GM19239 (cell line): Measurements from ENCODE around the gene CCL11.

Source experiments
- DNase-seq: peaks from one replicate; pipeline ENCODE4 v3.0.0; 2011; ENCODE audit warnings: low spot score; ENCODE audit not compliant: insufficient read length
- FAIRE-seq: peaks from 2 replicates; lab custom pipeline; 2011; peaks lifted over from hg19 to GRCh38; lab: Jason Lieb, UNC

The CCL11 gene

GRCh38 chr17:34285286-34285792, at the start of gene CCL11:
TSS of gene CCL11 (plus strand) at chr17:34285742. CDS start at chr17:34285809, 67 bp downstream.
- DNase-seq (no peak), FAIRE-seq (no peak)

GRCh38 chr17:34236281-34236892, 49.2 kb upstream of the CCL11 start:
- FAIRE-seq (no peak), DNase-seq (no peak)

DNA sequence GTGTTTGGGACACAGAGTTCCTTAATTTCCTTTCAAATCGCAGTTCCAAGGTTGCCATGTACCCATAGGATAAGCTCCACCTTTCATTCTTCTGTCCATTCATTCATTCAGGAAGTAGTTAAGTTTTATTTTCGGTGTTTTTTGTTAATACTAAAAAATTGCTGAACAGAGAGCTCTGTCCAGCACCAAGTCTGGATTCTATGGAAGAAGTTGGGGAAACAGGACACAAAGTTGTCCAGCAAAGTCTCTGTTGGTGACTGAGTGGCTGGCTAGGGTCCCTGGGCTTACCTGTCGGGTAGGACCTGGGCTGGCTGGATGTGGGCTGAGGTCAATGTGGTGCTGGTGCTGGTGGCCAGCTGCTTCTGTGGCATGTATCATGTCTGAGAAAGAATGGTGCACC, 48.1 kb upstream of the CCL11 start:
- FAIRE-seq, result no peak
- DNase-seq, result no peak

DNA sequence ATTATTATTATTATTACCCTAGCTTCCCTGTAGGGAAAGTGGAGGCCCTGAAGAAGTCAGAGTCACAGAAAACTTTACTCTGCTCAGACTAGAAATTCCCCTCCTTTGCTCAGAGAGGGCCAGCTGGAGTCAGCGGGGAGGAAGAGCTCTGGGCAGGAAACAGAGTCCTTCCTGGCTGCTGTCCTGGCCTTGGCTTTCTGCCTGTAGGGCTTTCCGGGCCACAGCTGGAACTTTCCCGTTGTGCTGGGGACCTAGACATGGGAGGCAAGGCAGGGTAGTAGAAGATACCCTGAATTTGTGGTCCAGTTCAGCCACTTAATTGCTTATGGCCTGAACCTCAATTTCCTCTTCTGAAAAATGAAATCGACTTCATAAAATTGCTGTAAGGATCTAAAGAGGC, 44.5 kb upstream of the CCL11 start:
- DNase-seq, result no peak
- FAIRE-seq, result no peak

DNA sequence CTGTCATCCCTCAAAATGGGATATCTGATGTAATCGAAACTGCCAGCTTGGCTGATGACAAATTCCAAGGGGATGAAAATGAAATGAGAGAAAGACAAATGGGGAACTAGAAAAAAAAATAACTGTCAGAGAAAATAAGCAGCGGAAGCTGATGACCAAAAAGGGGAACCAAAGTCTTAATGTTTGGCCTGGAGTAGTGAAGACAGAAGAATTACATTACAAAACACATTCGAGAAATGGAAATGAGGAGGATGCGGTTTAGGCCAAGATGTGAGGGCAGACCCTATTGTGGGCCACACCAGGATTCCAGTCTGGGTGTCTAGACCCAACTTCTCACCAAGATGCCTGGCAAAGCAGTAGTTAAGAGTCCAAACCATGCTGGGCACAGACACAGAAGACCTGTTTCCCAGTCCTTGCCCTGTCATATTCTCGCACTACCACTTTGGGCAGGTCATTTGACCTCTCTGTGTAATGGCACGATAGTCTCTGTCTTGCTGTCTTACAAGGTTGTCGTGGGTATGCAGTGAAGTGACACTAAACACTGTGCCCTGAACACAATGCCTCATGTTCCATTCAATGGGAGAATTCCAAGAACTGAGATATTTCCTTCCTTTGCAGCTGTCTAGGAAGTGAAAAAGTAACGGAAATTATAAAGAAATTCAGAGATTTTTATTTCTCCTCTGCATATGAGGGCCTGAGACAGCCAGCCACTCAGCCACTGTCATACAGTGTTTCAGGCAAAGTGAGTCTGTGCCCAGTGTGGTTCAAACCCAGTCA, 42.8 kb upstream of the CCL11 start:
- no peak for FAIRE-seq
- no peak for DNase-seq

DNA sequence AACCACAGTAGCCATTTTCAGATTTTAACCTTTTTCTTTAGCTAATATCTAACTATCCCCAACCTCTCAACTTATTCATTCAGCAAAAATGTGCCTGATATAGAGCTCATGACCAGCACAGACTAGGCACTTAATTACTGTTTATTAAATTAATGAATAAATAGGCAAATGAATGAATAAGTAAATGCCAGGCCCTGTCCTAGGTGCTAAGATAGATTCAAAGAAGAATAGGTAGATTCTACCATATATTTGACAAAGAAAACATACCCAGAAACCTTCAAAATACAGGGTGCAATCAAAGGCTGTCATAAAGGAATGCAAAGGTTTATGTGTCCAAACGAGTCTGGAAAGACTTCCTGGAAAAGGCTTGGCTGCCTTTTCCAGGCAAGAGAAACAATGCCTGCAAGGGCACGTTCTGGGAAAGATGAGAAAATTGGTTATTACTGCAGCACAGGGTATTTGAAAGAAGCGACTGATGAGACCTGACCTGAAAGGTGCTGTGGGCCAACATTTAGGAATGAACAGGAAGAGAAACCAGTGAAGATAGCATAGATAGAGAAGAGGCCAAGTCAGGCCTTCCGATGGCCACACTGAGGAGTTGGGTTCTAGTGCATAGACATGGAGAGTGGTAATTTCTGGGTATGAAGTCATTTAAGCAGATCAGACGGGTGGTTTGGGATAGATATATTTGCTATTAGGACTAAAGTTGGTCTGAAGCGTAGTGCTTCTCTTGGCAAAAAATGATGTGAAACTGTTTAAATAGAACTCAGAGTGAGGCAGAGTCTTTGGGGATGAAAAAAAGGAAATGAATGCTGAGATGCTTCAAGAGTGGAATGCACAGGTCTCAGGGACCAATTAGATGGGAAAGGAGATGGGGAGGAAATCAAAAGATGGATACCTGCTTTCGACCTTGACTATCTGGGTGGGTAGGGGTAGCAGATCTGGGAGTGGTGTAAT, 41.9 kb upstream of the CCL11 start:
- no peak for FAIRE-seq

GRCh38 chr17:34245351-34245905, 40.1 kb upstream of the CCL11 start:
- FAIRE-seq (no peak), DNase-seq (no peak)

More for the DNA sequence above, 41.9 kb upstream of the CCL11 start:
- no peak for DNase-seq

GRCh38 chr17:34246446-34246845, 39.1 kb upstream of the CCL11 start:
- no peak for DNase-seq

GRCh38 chr17:34246881-34247280, 38.7 kb upstream of the CCL11 start:
- DNase-seq (no peak), FAIRE-seq (no peak)

More at GRCh38 chr17:34246446-34246845, 39.1 kb upstream of the CCL11 start:
- FAIRE-seq, result no peak

DNA sequence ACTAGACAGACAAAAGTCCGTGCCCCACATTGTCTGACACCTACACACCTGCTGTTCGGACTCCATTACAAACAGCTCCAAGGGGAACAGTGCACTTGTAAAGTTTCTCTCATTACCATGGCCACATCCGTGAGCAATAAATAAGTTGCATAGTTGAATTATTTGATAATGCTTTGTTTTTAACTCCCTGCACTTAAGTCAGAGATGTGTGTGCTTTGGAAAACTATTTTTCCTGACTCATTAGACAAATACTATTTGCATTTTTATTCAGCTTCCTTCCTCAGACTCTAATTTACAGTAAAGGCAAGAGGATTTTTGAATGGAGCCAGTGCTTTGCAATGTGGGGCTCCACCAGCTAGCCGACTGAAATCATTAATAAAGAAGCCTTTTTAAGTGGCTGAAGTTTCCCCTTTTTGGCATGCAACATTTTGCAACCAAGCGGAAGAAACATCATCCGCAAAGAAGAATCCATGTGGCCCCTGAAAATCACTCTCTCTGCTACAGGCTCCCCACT, 37.0 kb upstream of the CCL11 start:
- FAIRE-seq (no peak), DNase-seq (no peak)

GRCh38 chr17:34249061-34249460, 36.5 kb upstream of the CCL11 start:
- DNase-seq (no peak), FAIRE-seq (no peak)

GRCh38 chr17:34249478-34249877, 36.1 kb upstream of the CCL11 start:
- FAIRE-seq (no peak), DNase-seq (no peak)

DNA sequence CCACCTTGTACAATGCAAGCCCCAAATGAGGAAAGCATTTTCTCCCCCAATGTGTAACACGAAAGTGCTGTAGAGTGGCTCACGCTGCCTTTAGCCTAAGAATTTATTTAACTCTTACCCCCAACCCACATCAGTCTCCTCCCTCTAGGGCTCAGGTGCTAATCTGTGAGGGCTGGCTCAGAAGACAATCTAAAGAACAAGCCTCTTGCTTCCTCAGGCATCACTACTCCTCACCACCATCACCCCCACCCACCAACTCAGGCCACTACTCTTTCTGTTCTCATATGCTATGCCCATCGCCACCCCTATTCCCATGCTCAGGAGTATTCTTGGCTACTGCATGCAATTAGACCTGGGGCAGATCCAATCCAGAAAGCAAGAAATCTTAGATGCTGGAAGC, 34.4 kb upstream of the CCL11 start:
- DNase-seq, result no peak
- FAIRE-seq, result no peak

GRCh38 chr17:34252095-34252443, 33.5 kb upstream of the CCL11 start:
- peak; percentile 68 for FAIRE-seq
- peak; percentile 8 for DNase-seq

- FAIRE-seq (no peak), DNase-seq (no peak)
Measured at GRCh38 chr17:34252444-34253138, 33.0 kb upstream of the CCL11 start.

GRCh38 chr17:34253139-34253525, 32.4 kb upstream of the CCL11 start:
- DNase-seq, result no peak
- no peak for FAIRE-seq

DNA sequence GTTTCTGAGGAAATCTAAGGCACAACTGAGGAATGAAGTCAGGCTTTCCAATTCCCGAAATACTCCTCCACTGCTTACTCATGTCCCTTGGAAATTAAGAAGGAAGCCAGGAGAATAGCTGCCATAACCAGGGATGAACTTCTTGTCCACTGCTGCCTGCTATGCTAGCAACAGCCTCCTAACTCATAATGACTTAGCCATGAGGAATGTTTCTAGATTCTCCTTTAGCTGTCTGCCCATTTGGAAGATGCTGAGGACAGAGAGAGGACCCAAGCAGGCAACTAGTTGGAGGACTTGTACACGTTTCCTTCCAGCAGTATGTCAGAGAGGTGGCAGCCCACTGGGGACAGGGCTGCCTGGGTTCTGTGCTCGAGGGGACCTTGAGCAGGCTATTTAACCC, 31.4 kb upstream of the CCL11 start:
- DNase-seq (no peak), FAIRE-seq (no peak)

- DNase-seq (no peak), FAIRE-seq (no peak)
Measured at GRCh38 chr17:34254651-34255380, 30.7 kb upstream of the CCL11 start, which contains the start of gene CCL2. TSS of gene CCL2 (plus strand) at chr17:34255285. CDS start at chr17:34255350, 65 bp downstream.

DNA sequence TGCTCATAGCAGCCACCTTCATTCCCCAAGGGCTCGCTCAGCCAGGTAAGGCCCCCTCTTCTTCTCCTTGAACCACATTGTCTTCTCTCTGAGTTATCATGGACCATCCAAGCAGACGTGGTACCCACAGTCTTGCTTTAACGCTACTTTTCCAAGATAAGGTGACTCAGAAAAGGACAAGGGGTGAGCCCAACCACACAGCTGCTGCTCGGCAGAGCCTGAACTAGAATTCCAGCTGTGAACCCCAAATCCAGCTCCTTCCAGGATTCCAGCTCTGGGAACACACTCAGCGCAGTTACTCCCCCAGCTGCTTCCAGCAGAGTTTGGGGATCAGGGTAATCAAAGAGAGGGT, 30.2 kb upstream of the CCL11 start:
- FAIRE-seq, result no peak
- DNase-seq, result no peak
